ENCODE measurements around the gene OSBPL3. TPM values are rescaled to one million over a fixed set of nuclear protein-coding genes. Genes with fewer than 3 reads are reported as not detected.
A peak's percentile ranks its signal among the peaks of the same experiment; 100 is the strongest.

Gene OSBPL3
- polyA plus RNA-seq, 3 donors = 2.6 to 9.2 (median 3.7) TPM

GRCh38 chr7:24991353-24991752, 11.4 kb upstream of the OSBPL3 start:
- H3K4me3 ChIP-seq (replicated peaks in 1 of 3; ENCODE audit: low read depth in 2 of 3, low read length in 3 of 3) = no peak overlapping the region
- Mint-ChIP-seq H3K4me1 (no peaks in the 10 kb centered on the region), H3K36me3 (no peaks in the 10 kb centered on the region), H3K27me3 (ENCODE audit: low read depth in 3 of 3) (peaks cover 1 to 4% (median 4%) of the 10 kb centered on the region in 3 donors), H3K4me3 (no peak overlapping the region), H3K27ac (no peak overlapping the region), H3K9me3 (peaks cover 0 to 2% (median 0%) of the 10 kb centered on the region in 7 donors)
- peak overlapping the region; percentile 1 for H2AFZ ChIP-seq (ENCODE audit: insufficient read depth, low read depth, low read length, poor library complexity, severe bottlenecking)
- peaks cover 0 to 2% of the 10 kb centered on the region in 2 donors for H3K27me3 ChIP-seq (ENCODE audit: control insufficient read depth in 2 of 2, insufficient read depth in 2 of 2, low read length in 2 of 2)
- H3K4me1 ChIP-seq (ENCODE audit: control insufficient read depth in 1 of 2, insufficient read depth in 2 of 2, low read length in 2 of 2) = no peaks in the 10 kb centered on the region
- WGBS (ENCODE audit: insufficient coverage) = 100% methylated on average over 2 of the region's 3 CpGs
- no peak for DNase-seq
- H3K79me2 ChIP-seq (ENCODE audit: insufficient read depth, low read length) = no peaks in the 10 kb centered on the region
- no peak overlapping the region for H3K9ac ChIP-seq (ENCODE audit: insufficient read depth, low read length, poor library complexity, severe bottlenecking)
- TF ChIP-seq, protein P1, sequence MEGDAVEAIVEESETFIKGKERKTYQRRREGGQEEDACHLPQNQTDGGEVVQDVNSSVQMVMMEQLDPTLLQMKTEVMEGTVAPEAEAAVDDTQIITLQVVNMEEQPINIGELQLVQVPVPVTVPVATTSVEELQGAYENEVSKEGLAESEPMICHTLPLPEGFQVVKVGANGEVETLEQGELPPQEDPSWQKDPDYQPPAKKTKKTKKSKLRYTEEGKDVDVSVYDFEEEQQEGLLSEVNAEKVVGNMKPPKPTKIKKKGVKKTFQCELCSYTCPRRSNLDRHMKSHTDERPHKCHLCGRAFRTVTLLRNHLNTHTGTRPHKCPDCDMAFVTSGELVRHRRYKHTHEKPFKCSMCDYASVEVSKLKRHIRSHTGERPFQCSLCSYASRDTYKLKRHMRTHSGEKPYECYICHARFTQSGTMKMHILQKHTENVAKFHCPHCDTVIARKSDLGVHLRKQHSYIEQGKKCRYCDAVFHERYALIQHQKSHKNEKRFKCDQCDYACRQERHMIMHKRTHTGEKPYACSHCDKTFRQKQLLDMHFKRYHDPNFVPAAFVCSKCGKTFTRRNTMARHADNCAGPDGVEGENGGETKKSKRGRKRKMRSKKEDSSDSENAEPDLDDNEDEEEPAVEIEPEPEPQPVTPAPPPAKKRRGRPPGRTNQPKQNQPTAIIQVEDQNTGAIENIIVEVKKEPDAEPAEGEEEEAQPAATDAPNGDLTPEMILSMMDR (IDR thresholded peaks at IDR 0.05) = no peak
- no peaks in the 10 kb centered on the region for H4K20me1 ChIP-seq (ENCODE audit: insufficient read depth, low read length)
- intact Hi-C loops (cut with micrococcal nuclease) = no loop called here
- no peaks in the 10 kb centered on the region for H3K36me3 ChIP-seq (replicated peaks in 1 of 2; ENCODE audit: control insufficient read depth in 1 of 2, insufficient read depth in 2 of 2, low read length in 2 of 2)
- no peaks in the 10 kb centered on the region for H3K9me3 ChIP-seq (replicated peaks in 1 of 2; ENCODE audit: control insufficient read depth in 1 of 2, insufficient read depth in 1 of 2, low read length in 2 of 2)
- H3K27ac ChIP-seq (ENCODE audit: low read depth in 1 of 2, low read length in 2 of 2) = no peak overlapping the region
- no peak overlapping the region for H3K4me2 ChIP-seq (replicated peaks; ENCODE audit: extremely low read depth, low read length, poor library complexity, severe bottlenecking)

GRCh38 chr7:24987331-24987842, 7.4 kb upstream of the OSBPL3 start:
- no peaks in the 10 kb centered on the region for H3K9me3 ChIP-seq (replicated peaks in 1 of 2; ENCODE audit: control insufficient read depth in 1 of 2, insufficient read depth in 1 of 2, low read length in 2 of 2)
- TF ChIP-seq, protein P1 (IDR thresholded peaks at IDR 0.05) = no peak
- H3K27ac ChIP-seq (ENCODE audit: low read depth in 1 of 2, low read length in 2 of 2) = no peak overlapping the region
- intact Hi-C loops (cut with micrococcal nuclease) = loop anchor here in 1 of 2 donors (10.0 kb wide), 1 partner anchor 153 kb away; no protein-coding TSS in a partner anchor
- H3K79me2 ChIP-seq (ENCODE audit: insufficient read depth, low read length) = no peaks in the 10 kb centered on the region
- H3K9ac ChIP-seq (ENCODE audit: insufficient read depth, low read length, poor library complexity, severe bottlenecking) = no peak overlapping the region
- no peak overlapping the region for H3K4me3 ChIP-seq (replicated peaks in 1 of 3; ENCODE audit: low read depth in 2 of 3, low read length in 3 of 3)
- Mint-ChIP-seq H3K4me3 (no peak overlapping the region), H3K36me3 (no peaks in the 10 kb centered on the region), H3K9me3 (peaks cover 0 to 2% (median 0%) of the 10 kb centered on the region in 7 donors), H3K4me1 (peaks cover 11% of the 10 kb centered on the region), H3K27me3 (ENCODE audit: low read depth in 3 of 3) (peaks cover 0 to 5% (median 0%) of the 10 kb centered on the region in 3 donors), H3K27ac (no peak overlapping the region)
- no peak overlapping the region for H2AFZ ChIP-seq (ENCODE audit: insufficient read depth, low read depth, low read length, poor library complexity, severe bottlenecking)
- H3K27me3 ChIP-seq (ENCODE audit: control insufficient read depth in 2 of 2, insufficient read depth in 2 of 2, low read length in 2 of 2) = peaks cover 0 to 2% of the 10 kb centered on the region in 2 donors
- no CpG with 5 or more reads among the region's 1 CpG for WGBS (ENCODE audit: insufficient coverage)
- peaks cover 8 to 13% of the 10 kb centered on the region in 2 donors for H3K4me1 ChIP-seq (ENCODE audit: control insufficient read depth in 1 of 2, insufficient read depth in 2 of 2, low read length in 2 of 2)
- H3K4me2 ChIP-seq (replicated peaks; ENCODE audit: extremely low read depth, low read length, poor library complexity, severe bottlenecking) = no peak overlapping the region
- no peaks in the 10 kb centered on the region for H4K20me1 ChIP-seq (ENCODE audit: insufficient read depth, low read length)
- no peaks in the 10 kb centered on the region for H3K36me3 ChIP-seq (replicated peaks in 1 of 2; ENCODE audit: control insufficient read depth in 1 of 2, insufficient read depth in 2 of 2, low read length in 2 of 2)
- no peak for DNase-seq
